Keratinocyte (primary cell): ENCODE measurements around the gene KSR2. TPM values are rescaled to one million over a fixed set of nuclear protein-coding genes. Genes with fewer than 3 reads are reported as not detected.

Source experiments
- DNase-seq: peaks from one replicate; pipeline ENCODE4 v3.0.0-alpha.2; 2011; ENCODE audit warnings: low read depth, missing footprints, low spot score
- FAIRE-seq: peaks from 2 replicates; lab custom pipeline; 2011; peaks lifted over from hg19 to GRCh38; lab: Jason Lieb, UNC
- H2AFZ ChIP-seq: 2 replicates; pipeline ENCODE4 v1.6.0; 2012; ENCODE audit warnings: low read length, control low read depth, inconsistent platforms; ENCODE audit not compliant: control insufficient read depth
- H3K27ac ChIP-seq: 2 replicates; pipeline ENCODE4 v1.5.1; 2011; ENCODE audit warnings: low read length; ENCODE audit not compliant: control insufficient read depth, insufficient read depth
- H3K27me3 ChIP-seq: 3 replicates; pipeline ENCODE4 v1.6.0; 2011; ENCODE audit warnings: low read length; ENCODE audit not compliant: control insufficient read depth, insufficient read depth; ENCODE audit errors: extremely low read depth
- H3K36me3 ChIP-seq, 2 experiments: 2 replicates in 1 of 2; 3 replicates in 1 of 2; pipeline ENCODE4 v1.5.1; 2011; ENCODE audit warnings: low read length in 2 of 2, mild to moderate bottlenecking in 1 of 2; ENCODE audit not compliant: control insufficient read depth in 2 of 2, insufficient read depth in 2 of 2; ENCODE audit errors: extremely low read depth in 1 of 2
- H3K4me1 ChIP-seq: 3 replicates; pipeline ENCODE4 v1.5.1; 2011; ENCODE audit warnings: low read length; ENCODE audit not compliant: control insufficient read depth, insufficient read depth; ENCODE audit errors: extremely low read depth
- H3K4me2 ChIP-seq: 3 replicates; pipeline ENCODE4 v1.6.0; 2011; ENCODE audit warnings: low read depth, low read length; ENCODE audit not compliant: control insufficient read depth, insufficient read depth; ENCODE audit errors: extremely low read depth
- H3K4me3 ChIP-seq, 3 experiments: fragments of 200-600 bp in 1 of 3; sonication (generic) in 1 of 3; 2 replicates in 2 of 3; 3 replicates in 1 of 3; pipeline ENCODE4 v1.5.1; 2011 to 2016; ENCODE audit warnings: low read length in 3 of 3, mild to moderate bottlenecking in 3 of 3, control low read depth in 2 of 3, inconsistent platforms in 1 of 3, low read depth in 1 of 3, mixed read lengths in 1 of 3, mixed run types in 1 of 3, moderate library complexity in 1 of 3; ENCODE audit not compliant: control insufficient read depth in 2 of 3, insufficient read depth in 2 of 3; ENCODE audit errors: extremely low read depth in 1 of 3
- H3K79me2 ChIP-seq: 2 replicates; pipeline ENCODE4 v1.6.0; 2012; ENCODE audit warnings: low read length; ENCODE audit not compliant: control insufficient read depth, insufficient read depth
- H3K9ac ChIP-seq: 3 replicates; pipeline ENCODE4 v1.6.0; 2011; ENCODE audit warnings: low read length; ENCODE audit not compliant: control insufficient read depth, insufficient read depth; ENCODE audit errors: extremely low read depth
- H3K9me1 ChIP-seq: 3 replicates; pipeline ENCODE4 v1.6.0; 2011; ENCODE audit warnings: low read length; ENCODE audit not compliant: control insufficient read depth, insufficient read depth; ENCODE audit errors: extremely low read depth
- H3K9me3 ChIP-seq: 2 replicates; pipeline ENCODE4 v1.5.1; 2012; ENCODE audit warnings: low read depth, low read length; ENCODE audit not compliant: control insufficient read depth
- H4K20me1 ChIP-seq: 3 replicates; pipeline ENCODE4 v1.6.0; 2011; ENCODE audit warnings: low read length; ENCODE audit not compliant: control insufficient read depth, insufficient read depth; ENCODE audit errors: extremely low read depth
- CTCF ChIP-seq, 3 experiments: IDR thresholded peaks in 1 of 3; conservative IDR thresholded peaks in 1 of 3; optimal IDR thresholded peaks in 1 of 3; 2 replicates in 2 of 3; 3 replicates in 1 of 3; pipeline versions ENCODE3 to v1.5.1; 2011; ENCODE audit warnings: low read length in 3 of 3, mild to moderate bottlenecking in 3 of 3, moderate library complexity in 2 of 3, control low read depth in 1 of 3, inconsistent platforms in 1 of 3; ENCODE audit not compliant: insufficient read depth in 2 of 3; ENCODE audit errors: extremely low read depth in 1 of 3
- EZH2 ChIP-seq: IDR thresholded peaks from one replicate; pipeline ENCODE4 v1.6.1; 2012; ENCODE audit warnings: inconsistent platforms, mild to moderate bottlenecking, low read length, moderate library complexity
- dilution Hi-C: fragments of 300-500 bp; cut with MboI; formaldehyde crosslinking; loops from one replicate; pipeline ENCODE4 v1.7.0; 2020; ENCODE audit warnings: low sequenced_read_pairs; ENCODE audit not compliant: extremely low pct_ligation_motif_present
- polyA plus RNA-seq, 5 experiments: library from polyadenylated mRNA; depleted of rRNA in 3 of 5; stranded (reverse) in 3 of 5; stranded (forward) in 1 of 5; unstranded in 1 of 5; fragments of >200 nt; gene quantifications; 1 replicate in 1 of 5; 2 replicates in 3 of 5; 3 replicates in 1 of 5; pipeline versions ENCODE4 v1.2.1 to v1.2.3, GENCODE V29; 2011 to 2012; ENCODE audit warnings: missing spikeins in 2 of 5, low read depth in 1 of 5, low replicate concordance in 1 of 5

KSR2 gene
- polyA plus RNA-seq, 1 donor (not counting 4 experiments of a cell fraction or from before 2014, with no cell fraction given): 0.01 TPM

GRCh38 chr12:117702741-117703140, 266.0 kb downstream of the KSR2 start:
- FAIRE-seq (no peak), DNase-seq (no peak)
- dilution Hi-C loops: no loop called here
- no peak overlapping the region for H2AFZ ChIP-seq
- H3K27me3 ChIP-seq: no peaks in the 10 kb centered on the region
- no peak overlapping the region for H3K4me2 ChIP-seq
- no peak overlapping the region for H3K4me3 ChIP-seq
- no peaks in the 10 kb centered on the region for H3K36me3 ChIP-seq
- H3K27ac ChIP-seq: no peak overlapping the region
- no peaks in the 10 kb centered on the region for H4K20me1 ChIP-seq
- no peaks in the 10 kb centered on the region for H3K9me3 ChIP-seq
- H3K79me2 ChIP-seq: no peaks in the 10 kb centered on the region
- no peaks in the 10 kb centered on the region for H3K9me1 ChIP-seq
- no peak overlapping the region for H3K9ac ChIP-seq
- no peaks in the 10 kb centered on the region for H3K4me1 ChIP-seq
- TF ChIP-seq EZH2 (no peak), CTCF (optimal IDR thresholded peaks at IDR 0.05 in 1 of 3, IDR thresholded peaks at IDR 0.05 in 1 of 3, conservative IDR thresholded peaks at IDR 0.05 in 1 of 3; ENCODE audit: extremely low read depth in 1 of 3, insufficient read depth in 2 of 3, low read length in 3 of 3) (no peak)

- TF ChIP-seq EZH2 (no peak), CTCF (optimal IDR thresholded peaks at IDR 0.05 in 1 of 3, IDR thresholded peaks at IDR 0.05 in 1 of 3, conservative IDR thresholded peaks at IDR 0.05 in 1 of 3; ENCODE audit: extremely low read depth in 1 of 3, insufficient read depth in 2 of 3, low read length in 3 of 3) (no peak)
Measured at GRCh38 chr12:117699575-117699974, 269.2 kb downstream of the KSR2 start.

More at GRCh38 chr12:117699575-117699974, 269.2 kb downstream of the KSR2 start:
- no peak for DNase-seq
- no peaks in the 10 kb centered on the region for H4K20me1 ChIP-seq
- no peaks in the 10 kb centered on the region for H3K27me3 ChIP-seq
- no peak overlapping the region for H2AFZ ChIP-seq
- H3K27ac ChIP-seq: no peak overlapping the region
- H3K4me1 ChIP-seq: no peaks in the 10 kb centered on the region
- H3K79me2 ChIP-seq: no peaks in the 10 kb centered on the region
- H3K9me1 ChIP-seq: no peaks in the 10 kb centered on the region
- no peak overlapping the region for H3K4me2 ChIP-seq
- dilution Hi-C loops: no loop called here
- FAIRE-seq: no peak
- no peak overlapping the region for H3K9ac ChIP-seq
- H3K4me3 ChIP-seq: no peak overlapping the region
- H3K36me3 ChIP-seq: no peaks in the 10 kb centered on the region
- no peaks in the 10 kb centered on the region for H3K9me3 ChIP-seq
